HEK293 (cell line): ENCODE results near the gene PPP4C.

Source experiments
- AEBP2 ChIP-seq: fragments of 450-650 bp; formaldehyde crosslinking; IDR thresholded peaks from 2 replicates; pipeline ENCODE4 v1.5.1; 2016; ENCODE audit warnings: missing biosample characterization, missing genetic modification characterization, borderline replicate concordance
- GFI1B ChIP-seq: fragments of 450-650 bp; formaldehyde crosslinking; IDR thresholded peaks from 2 replicates; pipeline ENCODE4 v1.5.1; 2016; ENCODE audit warnings: missing biosample characterization, missing genetic modification characterization
- HOXC10 ChIP-seq: sonication (generic); formaldehyde crosslinking; IDR thresholded peaks from 2 replicates; pipeline ENCODE4 v1.8.1; 2023; ENCODE audit warnings: mild to moderate bottlenecking, missing genetic modification reagents
- KLF7 ChIP-seq: fragments of 450-650 bp; formaldehyde crosslinking; IDR thresholded peaks from 2 replicates; pipeline ENCODE4 v1.5.1; 2016; ENCODE audit warnings: missing biosample characterization, missing genetic modification characterization, borderline replicate concordance
- KLF8 ChIP-seq: fragments of 450-650 bp; formaldehyde crosslinking; IDR thresholded peaks from 2 replicates; pipeline ENCODE4 v1.5.1; 2016; ENCODE audit warnings: missing biosample characterization, missing genetic modification characterization
- TCF7L2 ChIP-seq: IDR thresholded peaks from 2 replicates; pipeline ENCODE4 v1.6.1; 2011; ENCODE audit warnings: low read depth, mild to moderate bottlenecking, inconsistent platforms, low read length, moderate library complexity, borderline replicate concordance
- ZEB2 ChIP-seq: fragments of 450-650 bp; formaldehyde crosslinking; IDR thresholded peaks from 2 replicates; pipeline ENCODE4 v1.5.1; 2016; ENCODE audit warnings: missing biosample characterization, missing genetic modification characterization
- ZNF10 ChIP-seq: fragments of 450-650 bp; formaldehyde crosslinking; IDR thresholded peaks from 2 replicates; pipeline ENCODE4 v1.5.1; 2017; ENCODE audit warnings: missing biosample characterization, missing genetic modification characterization
- ZNF112 ChIP-seq: fragments of 450-650 bp; formaldehyde crosslinking; IDR thresholded peaks from 2 replicates; pipeline ENCODE4 v1.5.0; 2017; ENCODE audit warnings: missing biosample characterization, missing genetic modification characterization
- ZNF148 ChIP-seq: fragments of 450-650 bp; formaldehyde crosslinking; IDR thresholded peaks from 2 replicates; pipeline ENCODE4 v1.5.0; 2017; ENCODE audit warnings: missing biosample characterization, missing genetic modification characterization, borderline replicate concordance
- ZNF280D ChIP-seq: fragments of 450-650 bp; formaldehyde crosslinking; IDR thresholded peaks from 2 replicates; pipeline ENCODE4 v1.5.1; 2016; ENCODE audit warnings: missing biosample characterization, missing genetic modification characterization
- ZNF416 ChIP-seq: fragments of 450-650 bp; formaldehyde crosslinking; IDR thresholded peaks from 2 replicates; pipeline ENCODE4 v1.5.1; 2016; ENCODE audit warnings: missing biosample characterization, missing genetic modification characterization
- ZNF473 ChIP-seq: fragments of 450-650 bp; formaldehyde crosslinking; IDR thresholded peaks from 2 replicates; pipeline ENCODE4 v1.5.1; 2017; ENCODE audit warnings: missing biosample characterization, missing genetic modification characterization
- ZNF48 ChIP-seq: fragments of 450-650 bp; formaldehyde crosslinking; IDR thresholded peaks from 2 replicates; pipeline ENCODE4 v1.5.1; 2016; ENCODE audit warnings: missing biosample characterization, missing genetic modification characterization
- ZNF510 ChIP-seq: fragments of 450-650 bp; formaldehyde crosslinking; IDR thresholded peaks from 2 replicates; pipeline ENCODE4 v1.5.1; 2018; ENCODE audit warnings: mild to moderate bottlenecking, missing genetic modification characterization, missing biosample characterization; ENCODE audit not compliant: insufficient replicate concordance
- ZNF514 ChIP-seq: fragments of 450-650 bp; formaldehyde crosslinking; IDR thresholded peaks from 2 replicates; pipeline ENCODE4 v1.5.1; 2016; ENCODE audit warnings: missing biosample characterization, missing genetic modification characterization
- ZNF558 ChIP-seq: fragments of 450-650 bp; formaldehyde crosslinking; IDR thresholded peaks from 2 replicates; pipeline ENCODE4 v1.5.1; 2016; ENCODE audit warnings: missing biosample characterization, missing genetic modification characterization
- ZNF600 ChIP-seq: fragments of 450-650 bp; formaldehyde crosslinking; IDR thresholded peaks from 2 replicates; pipeline ENCODE4 v1.5.1; 2016; ENCODE audit warnings: missing biosample characterization, missing genetic modification characterization
- ZNF623 ChIP-seq: fragments of 450-650 bp; formaldehyde crosslinking; IDR thresholded peaks from 2 replicates; pipeline ENCODE4 v1.5.1; 2016; ENCODE audit warnings: missing biosample characterization, missing genetic modification characterization
- ZNF654 ChIP-seq: fragments of 450-650 bp; formaldehyde crosslinking; IDR thresholded peaks from 2 replicates; pipeline ENCODE4 v1.5.1; 2016; ENCODE audit warnings: low read depth, missing biosample characterization, missing genetic modification characterization
- ZNF76 ChIP-seq: fragments of 450-650 bp; formaldehyde crosslinking; IDR thresholded peaks from 2 replicates; pipeline ENCODE4; 2016; ENCODE audit warnings: low read depth, missing biosample characterization, missing genetic modification characterization, borderline replicate concordance
- ZNF776 ChIP-seq: fragments of 450-650 bp; formaldehyde crosslinking; IDR thresholded peaks from 2 replicates; pipeline ENCODE4 v1.5.0; 2017; ENCODE audit warnings: missing biosample characterization, missing genetic modification characterization, borderline replicate concordance
- TF ChIP-seq, protein P1 (sequence below): fragments of 450-650 bp; formaldehyde crosslinking; conservative IDR thresholded peaks from 2 replicates; pipeline ENCODE4 v1.5.1; 2016; ENCODE audit warnings: low read depth, missing biosample characterization, missing genetic modification characterization
- TF ChIP-seq, protein P2 (sequence below): fragments of 450-650 bp; formaldehyde crosslinking; optimal IDR thresholded peaks from 2 replicates; pipeline ENCODE3; 2016; ENCODE audit warnings: missing biosample characterization, mild to moderate bottlenecking, missing genetic modification characterization

Gene PPP4C

DNA sequence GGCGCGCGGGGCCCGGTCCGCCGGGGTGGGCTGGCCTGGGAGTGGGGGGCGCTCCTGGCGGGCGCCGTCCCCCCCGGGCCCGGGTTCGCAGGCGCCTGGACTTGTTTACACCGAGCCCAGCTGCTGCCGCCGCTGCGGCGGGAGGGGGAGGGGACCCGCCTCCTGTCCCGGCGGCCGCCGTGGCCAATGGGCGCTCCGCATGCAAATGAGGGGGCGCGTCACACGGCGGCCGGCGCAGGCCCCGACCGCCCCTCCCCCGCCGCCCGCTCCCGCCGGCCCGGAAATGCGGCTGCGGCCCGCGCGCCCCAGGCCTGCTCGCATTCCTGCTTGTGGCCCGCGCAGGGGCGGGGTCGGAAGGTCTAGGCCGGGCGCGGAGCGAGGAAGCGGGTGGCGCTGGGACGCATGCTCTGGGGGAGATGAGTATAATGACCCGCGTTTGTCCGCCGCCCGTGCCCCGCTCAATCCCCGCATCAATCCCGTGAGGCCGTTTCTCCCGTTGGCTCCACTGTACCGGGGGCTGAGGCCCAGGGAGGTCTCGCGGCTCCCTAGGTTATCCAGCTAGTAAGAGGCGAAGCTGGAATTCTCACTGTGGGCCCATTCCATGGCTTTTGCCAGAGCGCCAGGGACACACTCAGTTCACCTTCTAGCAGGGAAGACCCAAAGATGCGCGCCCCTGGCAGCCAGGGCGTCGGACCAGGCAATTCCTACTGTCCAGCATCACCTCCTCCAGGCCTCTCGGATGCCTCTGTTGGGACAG is 20.5 kb downstream of the PPP4C start, which contains the start of gene YPEL3 (continued):
- TF ChIP-seq ZNF280D (tag by site-specific recombination) (no peak), HOXC10 (CRISPR knock-in tag) (no peak), ZNF623 (tag by site-specific recombination) (no peak), AEBP2 (tag by site-specific recombination) (no peak), ZNF510 (tag by site-specific recombination) (no peak), ZNF776 (tag by site-specific recombination) (no peak), ZEB2 (tag by site-specific recombination) (peak; percentile 79), ZNF600 (tag by site-specific recombination) (peak; percentile 77), ZNF514 (no peak), ZNF48 (tag by site-specific recombination) (no peak), ZNF76 (tag by site-specific recombination) (peak; percentile 65), ZNF112 (tag by site-specific recombination) (no peak), KLF8 (tag by site-specific recombination) (no peak; the same call in 1 of the 2 replicates), GFI1B (tag by site-specific recombination) (no peak), ZNF10 (tag by site-specific recombination) (no peak), ZNF558 (tag by site-specific recombination) (no peak), TCF7L2 (no peak), KLF7 (tag by site-specific recombination) (peak; percentile 48; the same call in 1 of the 2 replicates), ZNF148 (no peak), ZNF473 (tag by site-specific recombination) (no peak), ZNF654 (no peak), ZNF416 (tag by site-specific recombination) (no peak)
- TF ChIP-seq, protein P1, sequence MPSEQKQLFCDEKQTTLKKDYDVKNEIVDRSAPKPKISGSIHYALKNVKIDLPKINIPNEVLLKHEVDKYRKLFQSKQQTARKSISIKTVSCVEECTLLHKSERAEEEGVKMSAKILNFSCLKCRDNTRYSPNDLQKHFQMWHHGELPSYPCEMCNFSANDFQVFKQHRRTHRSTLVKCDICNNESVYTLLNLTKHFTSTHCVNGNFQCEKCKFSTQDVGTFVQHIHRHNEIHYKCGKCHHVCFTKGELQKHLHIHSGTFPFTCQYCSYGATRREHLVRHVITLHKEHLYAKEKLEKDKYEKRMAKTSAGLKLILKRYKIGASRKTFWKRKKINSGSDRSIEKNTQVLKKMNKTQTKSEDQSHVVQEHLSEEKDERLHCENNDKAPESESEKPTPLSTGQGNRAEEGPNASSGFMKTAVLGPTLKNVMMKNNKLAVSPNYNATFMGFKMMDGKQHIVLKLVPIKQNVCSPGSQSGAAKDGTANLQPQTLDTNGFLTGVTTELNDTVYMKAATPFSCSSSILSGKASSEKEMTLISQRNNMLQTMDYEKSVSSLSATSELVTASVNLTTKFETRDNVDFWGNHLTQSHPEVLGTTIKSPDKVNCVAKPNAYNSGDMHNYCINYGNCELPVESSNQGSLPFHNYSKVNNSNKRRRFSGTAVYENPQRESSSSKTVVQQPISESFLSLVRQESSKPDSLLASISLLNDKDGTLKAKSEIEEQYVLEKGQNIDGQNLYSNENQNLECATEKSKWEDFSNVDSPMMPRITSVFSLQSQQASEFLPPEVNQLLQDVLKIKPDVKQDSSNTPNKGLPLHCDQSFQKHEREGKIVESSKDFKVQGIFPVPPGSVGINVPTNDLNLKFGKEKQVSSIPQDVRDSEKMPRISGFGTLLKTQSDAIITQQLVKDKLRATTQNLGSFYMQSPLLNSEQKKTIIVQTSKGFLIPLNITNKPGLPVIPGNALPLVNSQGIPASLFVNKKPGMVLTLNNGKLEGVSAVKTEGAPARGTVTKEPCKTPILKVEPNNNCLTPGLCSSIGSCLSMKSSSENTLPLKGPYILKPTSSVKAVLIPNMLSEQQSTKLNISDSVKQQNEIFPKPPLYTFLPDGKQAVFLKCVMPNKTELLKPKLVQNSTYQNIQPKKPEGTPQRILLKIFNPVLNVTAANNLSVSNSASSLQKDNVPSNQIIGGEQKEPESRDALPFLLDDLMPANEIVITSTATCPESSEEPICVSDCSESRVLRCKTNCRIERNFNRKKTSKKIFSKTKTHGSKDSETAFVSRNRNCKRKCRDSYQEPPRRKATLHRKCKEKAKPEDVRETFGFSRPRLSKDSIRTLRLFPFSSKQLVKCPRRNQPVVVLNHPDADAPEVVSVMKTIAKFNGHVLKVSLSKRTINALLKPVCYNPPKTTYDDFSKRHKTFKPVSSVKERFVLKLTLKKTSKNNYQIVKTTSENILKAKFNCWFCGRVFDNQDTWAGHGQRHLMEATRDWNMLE (tag by site-specific recombination), result peak; percentile 51; the same call in 1 of the 2 replicates
- TF ChIP-seq, protein P2, sequence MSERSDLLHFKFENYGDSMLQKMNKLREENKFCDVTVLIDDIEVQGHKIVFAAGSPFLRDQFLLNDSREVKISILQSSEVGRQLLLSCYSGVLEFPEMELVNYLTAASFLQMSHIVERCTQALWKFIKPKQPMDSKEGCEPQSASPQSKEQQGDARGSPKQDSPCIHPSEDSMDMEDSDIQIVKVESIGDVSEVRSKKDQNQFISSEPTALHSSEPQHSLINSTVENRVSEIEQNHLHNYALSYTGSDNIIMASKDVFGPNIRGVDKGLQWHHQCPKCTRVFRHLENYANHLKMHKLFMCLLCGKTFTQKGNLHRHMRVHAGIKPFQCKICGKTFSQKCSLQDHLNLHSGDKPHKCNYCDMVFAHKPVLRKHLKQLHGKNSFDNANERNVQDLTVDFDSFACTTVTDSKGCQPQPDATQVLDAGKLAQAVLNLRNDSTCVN, result peak; percentile 87
